Upper lobe of left lung (tissue), 4 donors: ENCODE results near the gene LZTFL1.

Source experiments
- CTCF ChIP-seq, 6 experiments: fragments of 450-650 bp in 4 of 6; fragments of 200-600 bp in 2 of 6; sonication (generic) in 2 of 6; IDR thresholded peaks; one replicate each; pipeline ENCODE4 v1.5.1; 2016 to 2019; ENCODE audit warnings: antibody characterized with exemption in 6 of 6
- POLR2A ChIP-seq, 4 donors: fragments of 450-650 bp; IDR thresholded peaks; one replicate each; pipeline ENCODE4 v1.5.1; 2016 to 2017; ENCODE audit warnings: antibody characterized with exemption in 4 of 4, mild to moderate bottlenecking in 2 of 4
- POLR2AphosphoS5 ChIP-seq, 2 donors: sonication (generic); formaldehyde crosslinking; IDR thresholded peaks; one replicate each; pipeline ENCODE4 v1.5.1; 2017; ENCODE audit warnings: antibody characterized with exemption in 2 of 2

- no peak for TF ChIP-seq POLR2A (IDR thresholded peaks at IDR 0.05)
- TF ChIP-seq POLR2AphosphoS5 (IDR thresholded peaks at IDR 0.05): no peak
- TF ChIP-seq CTCF (IDR thresholded peaks at IDR 0.05): no peak
Measured at GRCh38 chr3:45884368-45885201, 42.7 kb upstream of the LZTFL1 start.
